GM18502 (cell line): Measurements from ENCODE around the gene ROR1.

Experiments used
- ATAC-seq: cut with Tn5 transposase; IDR thresholded peaks from one replicate; pipeline ENCODE4 v1.9.1; 2021; ENCODE audit warnings: mild to moderate bottlenecking; ENCODE audit not compliant: unreplicated experiment, poor library complexity

ROR1 gene

DNA sequence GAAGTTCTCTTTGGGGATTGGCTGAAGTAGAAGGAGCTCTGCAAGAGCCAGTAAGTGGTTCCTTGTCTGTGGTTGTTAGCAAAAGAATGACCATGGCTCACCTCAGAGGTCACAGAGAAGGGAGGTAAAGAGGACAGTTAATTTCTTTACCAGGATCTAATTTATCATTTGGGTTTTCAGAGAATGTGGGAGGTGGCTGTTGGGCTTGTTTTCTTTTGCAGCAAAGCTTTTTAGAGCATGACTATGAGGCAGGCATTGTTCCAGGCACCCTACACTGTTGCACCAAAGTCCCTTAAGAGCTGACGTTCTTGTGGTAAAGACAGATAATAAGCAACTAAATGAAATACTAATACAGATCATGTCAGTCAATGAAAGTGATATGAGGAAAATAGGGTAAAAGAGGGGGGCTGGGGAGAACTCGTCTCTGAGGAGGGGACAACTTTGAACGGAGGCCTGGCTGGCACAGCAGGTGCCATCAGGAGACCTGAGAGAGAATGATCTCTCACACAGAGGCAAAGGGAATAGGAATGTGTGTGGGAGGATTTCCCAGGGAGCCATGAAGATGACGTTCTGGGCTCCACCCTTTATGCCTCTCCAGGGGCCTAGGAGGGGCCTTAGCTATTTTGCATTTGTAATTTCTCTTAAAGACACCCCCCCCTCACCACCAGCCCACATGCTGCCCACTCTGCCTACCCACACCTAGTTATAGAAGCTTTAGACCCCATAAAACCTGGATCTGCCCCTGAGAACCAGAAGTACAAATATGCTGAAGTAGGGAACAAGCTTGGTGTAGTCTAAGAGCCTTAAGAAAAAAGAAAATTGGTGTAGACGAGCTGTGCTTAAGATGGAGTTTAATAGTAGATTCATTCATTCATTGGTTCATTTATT, 177.5 kb downstream of the ROR1 start:
- ATAC-seq = no peak

DNA sequence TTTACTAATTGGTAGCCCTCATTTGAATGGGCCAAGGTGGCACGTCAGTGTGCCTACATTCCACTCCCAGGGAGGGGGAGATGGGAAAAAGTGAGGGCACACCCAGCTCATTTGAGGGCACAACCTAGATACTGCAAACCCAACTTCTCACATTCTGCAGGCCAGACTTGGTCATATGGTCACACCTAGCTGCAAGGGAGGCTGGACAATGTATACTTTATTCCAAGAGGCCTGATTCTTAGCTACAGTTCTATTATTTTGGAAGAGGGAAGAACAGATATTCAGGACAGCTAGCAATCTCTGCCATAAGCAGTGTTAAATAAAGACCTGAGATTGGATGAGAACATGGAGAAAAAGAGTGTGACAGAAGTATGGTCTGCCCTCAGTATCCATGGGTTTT, 180.4 kb downstream of the ROR1 start:
- ATAC-seq = no peak

DNA sequence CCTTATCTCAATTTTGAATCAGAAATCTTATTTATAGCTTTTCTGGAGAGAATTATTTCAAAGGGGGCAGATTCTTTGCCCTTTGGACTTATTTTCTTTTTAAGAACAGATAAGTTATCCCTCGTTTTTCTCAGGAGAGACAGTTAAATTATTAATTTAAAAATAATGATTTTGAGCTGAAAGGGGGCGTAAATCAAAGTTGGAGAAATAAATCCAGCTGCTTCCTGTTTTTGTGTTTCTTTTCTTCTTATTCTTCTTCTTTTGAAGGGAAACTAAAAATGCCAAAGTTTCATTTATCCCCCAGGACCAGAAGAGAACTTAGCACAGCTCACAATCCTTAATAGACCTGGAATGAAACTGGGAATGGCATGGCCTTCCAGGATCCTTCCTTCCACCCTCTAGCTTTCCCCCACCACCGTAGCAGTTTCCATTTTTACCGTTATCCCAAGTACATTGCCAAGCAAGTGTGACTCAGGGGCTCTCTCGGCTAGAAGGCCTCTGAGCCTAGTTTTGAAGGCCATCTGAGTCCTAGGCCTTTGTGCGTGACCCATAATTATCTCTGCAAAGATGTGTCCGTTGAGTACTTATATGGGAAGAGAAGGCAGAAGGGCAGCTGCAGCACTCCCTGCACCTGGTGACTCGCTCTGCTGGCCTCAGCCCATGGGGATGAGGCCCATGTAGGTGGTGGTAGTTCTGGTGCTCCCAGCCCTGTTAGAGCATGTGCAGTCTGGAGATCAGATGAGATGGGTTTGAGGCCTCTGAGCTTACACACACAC, 181.7 kb downstream of the ROR1 start:
- no peak for ATAC-seq

DNA sequence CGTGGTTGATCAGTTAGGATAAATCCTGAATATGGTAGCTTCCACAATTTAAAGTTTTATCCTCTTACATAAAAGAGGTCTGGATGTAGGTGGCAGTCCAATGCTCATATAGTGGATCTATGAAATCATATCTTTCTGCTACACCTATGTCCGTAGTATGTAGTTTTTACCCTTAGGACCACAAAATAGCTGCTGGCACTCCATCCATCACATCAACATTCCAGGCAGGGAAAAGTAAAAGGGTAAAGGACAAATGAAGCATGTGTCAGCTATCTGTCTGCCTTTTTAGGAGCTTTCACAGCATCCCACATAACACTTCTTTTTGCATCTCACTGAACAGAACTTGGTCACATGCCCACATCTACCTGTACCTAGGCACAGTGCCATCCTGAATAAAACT, 184.7 kb downstream of the ROR1 start:
- no peak for ATAC-seq

DNA sequence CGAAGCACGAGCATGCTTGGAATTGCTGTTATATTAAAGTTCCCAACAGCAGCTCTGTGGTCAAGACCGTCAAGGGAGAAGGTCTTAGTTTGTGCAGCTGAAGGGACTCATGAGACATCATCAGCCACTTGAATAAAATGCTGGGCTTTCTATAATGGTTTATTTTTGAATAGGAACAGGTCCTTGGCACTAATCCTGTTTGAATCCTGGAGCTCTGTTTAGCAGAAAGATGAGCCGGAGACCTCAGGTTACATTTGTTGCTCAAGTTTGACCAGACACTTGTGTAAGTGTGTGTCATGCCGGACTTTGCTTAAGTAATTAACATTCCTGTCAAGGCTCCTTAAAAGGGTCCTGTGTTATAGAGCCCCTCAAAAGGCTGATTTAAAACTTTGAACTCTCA, 186.5 kb downstream of the ROR1 start:
- no peak for ATAC-seq

DNA sequence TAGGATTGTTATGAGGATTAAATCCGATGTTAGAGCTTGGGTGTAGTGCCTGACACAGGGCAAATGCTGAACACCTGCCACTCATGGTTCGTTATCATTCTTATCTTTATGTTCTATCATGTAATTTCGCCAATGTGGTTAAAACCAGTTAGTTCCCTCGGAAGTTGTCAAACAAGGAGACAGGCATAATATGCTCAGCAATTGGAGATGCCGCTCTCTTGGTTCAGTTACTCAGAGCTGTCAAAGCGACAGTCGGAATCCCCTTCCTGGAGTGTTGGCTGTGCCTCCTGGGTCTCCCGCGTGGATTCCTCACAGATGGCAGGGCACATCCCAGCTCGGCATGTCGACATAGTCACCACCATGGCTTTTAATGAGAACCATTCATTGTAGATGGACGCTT, 192.2 kb downstream of the ROR1 start:
- ATAC-seq = no peak

DNA sequence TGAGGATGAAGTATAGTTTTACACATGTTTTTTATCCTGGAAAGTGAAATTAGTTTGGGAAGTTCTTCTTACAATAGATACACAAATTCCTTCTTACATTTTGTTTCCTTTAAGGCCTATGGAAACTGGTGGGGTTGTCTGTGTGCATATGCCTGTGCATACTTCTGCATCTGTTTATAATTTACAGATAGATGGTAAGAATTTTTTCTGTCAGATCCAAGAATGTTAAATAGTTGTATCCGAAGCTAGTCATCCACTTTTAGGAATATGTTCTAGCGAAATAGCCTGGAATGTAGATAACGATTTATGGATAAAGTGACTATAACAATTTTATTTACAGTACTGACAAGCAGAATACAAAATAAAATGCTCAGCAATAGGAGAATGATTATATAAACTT, 194.1 kb downstream of the ROR1 start:
- ATAC-seq = no peak

DNA sequence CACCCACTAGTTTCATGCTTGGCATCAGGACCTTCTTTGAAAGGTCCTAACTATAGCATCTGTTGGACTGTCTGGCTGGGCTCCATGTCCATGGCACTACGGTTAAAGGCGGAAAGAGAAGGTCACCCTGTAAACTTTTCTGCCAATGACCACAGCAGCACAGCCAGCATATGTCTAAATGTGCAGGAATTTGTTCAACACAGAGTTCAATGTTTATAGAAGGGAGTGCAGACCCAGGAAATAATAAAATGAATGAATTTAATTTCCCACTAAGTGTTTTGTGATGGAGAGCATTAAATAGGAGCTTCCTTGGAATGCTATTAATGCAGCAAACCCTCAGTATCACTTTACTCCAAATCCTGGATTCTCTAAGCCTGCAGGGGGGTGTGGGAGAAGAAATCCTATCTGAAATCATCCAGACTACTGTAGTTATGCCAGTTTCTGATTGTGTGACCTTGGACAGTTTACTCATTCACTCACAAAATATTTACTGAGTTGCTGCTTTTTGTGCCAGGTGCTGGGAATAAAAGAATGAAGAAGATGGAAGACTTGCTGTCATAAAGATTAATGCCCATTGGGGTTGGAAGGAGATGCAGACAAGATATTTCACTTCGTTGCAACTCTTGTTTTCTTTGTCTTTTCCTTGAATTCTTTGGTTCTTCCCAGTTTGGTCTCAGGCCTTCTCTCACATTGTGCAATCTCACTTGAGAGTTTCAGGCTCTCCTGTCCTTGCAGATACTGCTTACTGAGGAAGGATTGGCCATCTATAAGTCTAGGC, 195.0 kb downstream of the ROR1 start:
- no peak for ATAC-seq

DNA sequence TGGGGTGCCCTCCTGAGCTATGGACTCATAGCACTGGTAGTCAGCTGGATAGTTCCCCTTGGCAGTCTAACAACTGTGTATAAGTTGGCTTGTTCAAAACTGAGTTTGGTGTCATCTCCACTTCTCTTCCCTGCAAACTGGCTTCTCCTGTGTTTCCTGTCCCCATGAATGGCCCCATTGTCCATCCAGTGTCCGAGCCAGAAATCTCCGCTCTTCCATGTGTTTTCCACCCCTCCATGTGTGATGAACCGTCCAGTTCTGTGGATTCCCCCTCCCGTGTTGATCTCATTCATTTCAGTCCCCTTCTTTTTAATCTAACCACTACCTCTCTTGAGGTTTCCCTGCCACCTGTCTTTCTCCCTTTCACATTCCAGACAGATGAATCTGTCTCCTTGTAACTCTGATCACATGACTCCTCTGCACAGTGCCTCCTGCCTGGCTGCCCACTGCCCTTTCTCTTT, 195.7 kb downstream of the ROR1 start:
- no peak for ATAC-seq

DNA sequence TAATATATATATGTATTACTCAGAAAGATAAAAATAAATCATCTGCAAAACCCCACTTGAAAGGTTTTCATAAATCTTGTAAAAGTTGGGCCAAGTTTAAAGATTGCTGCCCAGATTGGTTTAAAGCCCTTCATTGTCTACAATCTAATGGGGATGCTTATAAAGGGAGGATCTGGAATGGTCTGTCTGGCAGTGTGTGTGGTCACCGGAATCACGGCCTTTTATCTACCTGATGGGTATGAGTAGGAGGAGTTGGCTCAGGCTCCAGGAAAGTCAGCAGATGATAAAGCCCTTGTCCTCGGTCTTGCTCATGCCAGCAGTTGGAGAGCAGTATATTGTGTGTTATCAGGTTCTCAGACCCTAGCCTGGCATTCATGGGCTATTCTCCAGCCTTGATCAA, 197.7 kb downstream of the ROR1 start:
- no peak for ATAC-seq

DNA sequence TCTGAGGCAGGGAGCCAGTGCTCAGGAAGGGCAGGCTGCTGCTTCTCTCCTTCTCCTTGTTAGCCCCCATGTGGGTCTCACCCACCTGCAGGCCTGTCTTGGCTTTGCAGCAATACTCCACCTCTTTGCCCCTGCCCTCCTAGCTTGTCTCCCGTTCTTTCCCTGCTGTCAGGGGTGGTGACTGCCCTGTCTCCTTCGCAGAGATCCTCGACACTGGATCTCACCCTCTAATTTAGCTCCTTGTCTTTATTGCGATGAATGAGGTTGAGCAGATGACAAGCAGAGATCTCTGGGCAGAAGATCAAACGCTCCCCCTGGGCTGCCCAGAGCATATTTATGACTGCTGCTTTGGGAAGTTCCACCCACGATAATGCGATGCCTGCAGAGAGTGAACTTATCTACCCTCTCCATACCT, 199.2 kb downstream of the ROR1 start:
- no peak for ATAC-seq

DNA sequence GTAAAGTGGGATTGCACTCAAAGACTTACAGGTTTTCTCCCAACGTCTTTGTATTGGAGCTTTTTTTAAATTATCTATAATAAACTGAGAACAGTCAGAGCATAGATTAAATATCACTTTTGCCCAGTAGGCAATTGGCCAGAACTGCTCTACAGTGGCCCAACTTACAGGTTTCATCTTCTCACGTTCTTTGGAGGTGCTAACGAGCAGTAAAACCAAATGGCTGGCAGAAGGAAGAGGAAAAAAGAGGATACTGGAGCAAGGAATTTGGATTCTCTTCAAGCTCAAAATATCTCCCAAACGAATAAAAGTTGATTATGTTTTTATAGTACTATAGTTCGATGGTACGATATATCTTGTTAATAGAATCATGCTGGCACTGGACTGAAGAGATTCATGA, 201.1 kb downstream of the ROR1 start:
- ATAC-seq = no peak

DNA sequence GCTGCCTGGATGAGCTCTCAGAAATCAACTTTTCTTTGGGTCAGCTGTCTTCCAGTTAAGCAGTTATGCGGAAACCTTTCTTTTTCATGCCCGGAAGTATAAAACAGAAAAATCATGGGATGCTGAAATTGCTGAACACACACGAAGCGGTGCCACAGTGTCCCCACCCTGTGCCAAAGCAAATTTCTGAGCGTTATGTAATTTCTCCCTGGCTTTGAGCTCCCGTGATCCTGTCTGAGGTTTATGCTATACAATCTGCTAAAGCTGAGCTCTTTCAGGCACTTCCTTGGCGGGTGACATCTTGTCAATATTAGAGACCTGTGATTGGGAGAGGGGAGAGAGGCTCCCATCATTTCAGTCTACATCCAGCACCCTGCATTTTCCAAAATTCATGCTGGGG, 201.7 kb downstream of the ROR1 start:
- ATAC-seq = no peak

DNA sequence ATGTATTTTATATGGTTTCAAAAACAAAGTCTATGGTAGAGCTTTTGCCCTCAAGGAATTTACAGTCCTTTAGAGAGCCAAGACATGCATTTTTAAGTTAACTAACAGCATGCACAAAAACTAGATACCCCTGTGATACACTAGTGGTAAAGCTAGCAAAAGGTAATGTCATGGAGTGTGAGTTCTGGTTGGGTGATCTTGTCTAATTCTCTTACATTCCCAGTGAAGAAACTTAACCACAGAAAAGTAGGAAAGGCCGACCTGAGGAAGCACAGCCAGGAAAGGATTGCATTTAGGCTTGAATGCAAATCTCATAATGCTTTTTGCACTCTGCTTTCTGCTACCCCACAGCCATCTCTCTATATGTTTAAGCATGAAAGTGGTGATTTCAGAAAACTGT, 202.2 kb downstream of the ROR1 start:
- no peak for ATAC-seq

DNA sequence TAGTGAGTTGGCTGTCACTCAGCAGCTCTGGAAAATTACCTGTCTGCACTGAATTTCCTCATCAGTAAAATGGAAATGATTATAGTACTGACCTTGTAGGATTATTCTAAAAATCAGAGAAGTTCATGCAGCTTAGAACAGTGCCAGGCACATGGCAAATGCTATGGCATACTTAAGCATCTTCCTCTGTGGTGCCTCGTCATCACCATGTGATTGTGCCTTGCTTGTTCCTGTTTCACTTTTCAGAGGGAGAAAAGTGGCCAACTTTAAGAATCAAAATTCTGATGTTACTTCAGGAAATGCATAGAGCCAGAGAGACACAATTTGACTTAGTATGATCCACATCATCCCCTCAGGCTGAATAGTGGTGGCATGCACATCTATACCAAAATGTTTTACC, 203.6 kb downstream of the ROR1 start:
- no peak for ATAC-seq

DNA sequence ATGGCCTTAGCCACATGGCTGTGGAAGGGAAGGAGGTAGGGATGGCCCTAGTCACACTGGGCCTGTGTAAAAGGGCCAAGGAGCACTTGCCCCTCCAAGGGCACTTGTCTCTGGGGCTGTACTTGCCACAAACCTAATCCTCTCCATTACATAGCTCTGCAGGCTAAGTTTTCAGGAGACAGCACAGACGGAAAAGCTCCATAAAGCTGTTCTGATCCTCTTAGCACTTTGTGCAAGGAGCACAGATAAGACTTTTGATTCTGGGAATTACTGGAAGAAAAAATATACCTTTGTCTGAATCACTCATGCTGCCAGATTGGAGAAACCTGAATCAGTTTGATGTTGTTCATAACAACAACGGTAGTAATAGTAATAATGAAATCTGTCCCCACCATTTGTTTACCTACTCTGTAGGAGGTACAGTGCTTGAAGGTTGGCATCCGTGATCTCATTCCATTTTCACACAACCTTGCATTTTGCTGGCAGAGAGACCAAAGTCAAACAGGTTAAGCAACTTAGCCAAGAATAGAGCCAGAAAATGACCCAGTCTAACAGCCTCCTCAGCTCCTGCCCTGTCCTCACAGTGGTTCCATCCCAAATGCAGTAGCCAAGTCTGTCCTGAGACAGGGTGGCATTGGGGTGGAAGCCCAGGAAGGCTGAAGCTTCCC, 207.1 kb downstream of the ROR1 start:
- ATAC-seq = no peak

DNA sequence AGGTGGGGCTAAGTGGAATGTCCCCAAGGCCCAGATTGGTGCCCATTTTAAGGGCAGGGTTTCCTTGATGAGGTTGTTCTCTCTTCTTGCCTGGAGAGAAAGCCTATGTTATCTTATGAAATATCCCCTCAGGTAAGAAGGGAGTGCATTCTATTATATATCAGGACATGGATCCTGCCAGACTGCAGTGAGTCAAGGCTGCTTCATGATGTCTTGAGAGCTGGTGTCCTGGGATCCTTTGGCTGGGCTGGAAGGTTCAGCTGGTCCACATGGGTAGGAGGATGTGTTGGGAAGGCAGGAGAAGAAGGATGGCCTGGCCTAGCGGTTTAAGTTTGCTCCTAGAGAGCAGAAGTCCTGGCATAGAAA, 207.6 kb downstream of the ROR1 start:
- ATAC-seq = no peak

DNA sequence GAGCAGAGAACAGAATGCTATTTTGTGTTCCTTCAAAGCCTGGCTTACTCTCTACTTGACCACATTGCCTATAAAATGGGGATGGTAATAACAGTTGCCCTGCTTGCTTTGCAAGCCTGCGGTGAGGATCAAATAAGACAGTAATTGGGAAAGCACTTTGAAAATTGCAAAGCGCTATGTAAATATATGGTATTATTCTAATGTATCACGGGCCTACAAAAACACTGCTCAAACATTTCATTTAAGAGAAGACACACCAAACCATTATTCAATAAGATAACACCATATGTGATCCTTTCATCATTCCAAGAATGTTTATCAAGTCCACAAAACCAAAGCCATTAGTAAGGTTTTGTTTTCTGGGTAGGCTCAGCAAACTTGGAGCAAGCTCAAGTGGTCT, 208.4 kb downstream of the ROR1 start:
- ATAC-seq = no peak

DNA sequence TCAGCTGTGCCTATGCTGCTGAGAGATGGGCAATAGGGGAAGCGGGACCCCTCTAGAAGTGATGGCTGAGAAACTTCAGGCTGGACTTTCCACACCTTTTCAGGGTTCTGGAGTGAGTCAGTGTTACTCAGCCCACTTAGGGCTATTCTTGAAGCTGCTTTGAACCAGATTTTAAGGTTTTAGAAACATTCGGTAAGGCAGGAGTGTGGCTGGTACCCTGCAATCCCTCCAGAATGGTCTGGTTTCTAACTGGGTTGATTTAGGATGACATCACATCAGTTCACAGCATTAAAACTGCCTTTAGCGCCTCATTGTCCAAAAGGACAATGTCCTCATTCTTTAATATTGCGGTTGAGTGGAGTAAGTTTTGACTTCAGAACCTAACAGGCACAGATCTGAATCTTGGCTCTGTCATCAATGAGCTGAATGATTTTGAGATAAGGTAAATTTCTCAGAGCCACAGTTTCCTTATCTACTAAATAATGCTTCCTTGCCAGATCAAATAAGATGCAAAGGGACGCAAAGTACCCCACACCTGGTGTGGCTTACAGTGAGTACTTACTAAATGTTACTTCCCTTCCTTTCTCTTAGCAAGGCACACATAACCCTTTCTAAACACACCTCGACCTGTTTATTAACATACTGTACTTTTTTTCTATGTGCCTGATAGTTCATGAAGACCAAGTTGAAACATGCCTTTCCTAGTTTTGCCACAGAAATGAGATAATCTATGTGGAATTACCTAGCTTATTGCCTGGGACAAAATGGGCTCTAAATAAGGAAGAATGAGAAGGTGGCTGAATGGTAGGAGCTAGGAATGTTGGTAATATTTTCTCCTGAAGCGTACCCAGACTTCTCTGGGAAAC, 209.8 kb downstream of the ROR1 start:
- no peak for ATAC-seq
